Endothelial cell of umbilical vein (primary cell): ENCODE measurements around the gene CHP1. TPM values are rescaled to one million over a fixed set of nuclear protein-coding genes. Genes with fewer than 3 reads are reported as not detected.

ENCODE experiments used
- BruUV-seq: library from RNA; stranded (reverse); fragments of 400-500 nt; replicated peaks from 2 replicates; lab custom pipeline; 2021; lab: Mats Ljungman, UMichigan
- CTCF ChIA-PET: fragments of 300-600, 350-600 bp; sonication (Branson Sonifier 250); formaldehyde crosslinking; loops from one replicate; lab custom pipeline; 2021; ENCODE audit warnings: antibody characterized with exemption, inconsistent platforms; lab: Charles Lee
- POLR2A ChIA-PET: fragments of 300-600, 350-600 bp; sonication (Branson Sonifier 250); formaldehyde crosslinking; loops from one replicate; lab custom pipeline; 2021; ENCODE audit warnings: antibody characterized with exemption, inconsistent platforms; lab: Charles Lee
- DNase-seq: peaks from one replicate; pipeline ENCODE4 v3.0.0-alpha.2; 2011; ENCODE audit warnings: low read depth, low spot score
- FAIRE-seq: peaks from 2 replicates; lab custom pipeline; 2011; peaks lifted over from hg19 to GRCh38; lab: Jason Lieb, UNC
- H2AFZ ChIP-seq: 2 replicates; pipeline ENCODE4 v1.6.0; 2012; ENCODE audit warnings: low read depth, low read length, control low read depth, inconsistent platforms
- H3K27ac ChIP-seq: 2 replicates; pipeline ENCODE4 v1.5.1; 2011; ENCODE audit warnings: low read depth, mild to moderate bottlenecking, control low read depth, low read length, moderate library complexity; ENCODE audit not compliant: insufficient read depth
- H3K27me3 ChIP-seq, 2 experiments: 2 replicates each; pipeline versions ENCODE4 v1.6.0 to v1.6.1; 2011; ENCODE audit warnings: low read length in 2 of 2, mixed read lengths in 1 of 2; ENCODE audit not compliant: control insufficient read depth in 2 of 2, insufficient read depth in 2 of 2
- H3K36me3 ChIP-seq, 2 experiments: 2 replicates in 1 of 2; 3 replicates in 1 of 2; pipeline ENCODE4 v1.5.1; 2011; ENCODE audit warnings: low read length in 2 of 2, mild to moderate bottlenecking in 1 of 2, moderate library complexity in 1 of 2; ENCODE audit not compliant: control insufficient read depth in 2 of 2, insufficient read depth in 2 of 2; ENCODE audit errors: extremely low read depth in 1 of 2
- H3K4me1 ChIP-seq: 3 replicates; pipeline ENCODE4 v1.5.1; 2011; ENCODE audit warnings: mild to moderate bottlenecking, low read length; ENCODE audit not compliant: control insufficient read depth, insufficient read depth; ENCODE audit errors: extremely low read depth
- H3K4me2 ChIP-seq: 2 replicates; pipeline ENCODE4 v1.6.1; 2011; ENCODE audit warnings: low read length, control low read depth, mixed read lengths; ENCODE audit not compliant: insufficient read depth
- H3K4me3 ChIP-seq, 3 experiments: fragments of 200-600 bp in 1 of 3; sonication (generic), shearing (Covaris generic) in 1 of 3; replicated peaks in 1 of 3; 2 replicates each; pipeline ENCODE4 v1.5.1; 2011 to 2016; ENCODE audit warnings: control low read depth in 3 of 3, low read length in 3 of 3, mild to moderate bottlenecking in 2 of 3, inconsistent platforms in 1 of 3, low read depth in 1 of 3, moderate library complexity in 1 of 3; ENCODE audit not compliant: insufficient read depth in 1 of 3
- H3K79me2 ChIP-seq: 2 replicates; pipeline ENCODE4 v1.6.0; 2012; ENCODE audit warnings: low read length, inconsistent platforms; ENCODE audit not compliant: control insufficient read depth, insufficient read depth
- H3K9ac ChIP-seq: replicated peaks from 2 replicates; pipeline ENCODE3; 2011; ENCODE audit warnings: low read length, control low read depth; ENCODE audit not compliant: insufficient read depth; ENCODE audit errors: extremely low read depth
- H3K9me1 ChIP-seq: replicated peaks from 3 replicates; pipeline ENCODE4 v1.6.0; 2011; ENCODE audit warnings: mild to moderate bottlenecking, low read length; ENCODE audit not compliant: control insufficient read depth, insufficient read depth; ENCODE audit errors: extremely low read depth
- H3K9me3 ChIP-seq: replicated peaks from 2 replicates; pipeline ENCODE4 v1.5.1; 2012; ENCODE audit warnings: low read length, inconsistent platforms; ENCODE audit not compliant: control insufficient read depth, insufficient read depth
- H4K20me1 ChIP-seq: replicated peaks from 2 replicates; pipeline ENCODE3; 2011; ENCODE audit warnings: mild to moderate bottlenecking, low read length; ENCODE audit not compliant: control insufficient read depth, insufficient read depth; ENCODE audit errors: extremely low read depth
- CTCF ChIP-seq, 2 donors: IDR thresholded peaks; 1 replicate in 1 of 2; 2 replicates in 1 of 2; pipeline ENCODE4 v1.5.1; 2011; ENCODE audit warnings: low read length in 2 of 2, mild to moderate bottlenecking in 2 of 2, moderate library complexity in 2 of 2, control low read depth in 1 of 2, inconsistent platforms in 1 of 2, low read depth in 1 of 2; ENCODE audit not compliant: insufficient read depth in 1 of 2; ENCODE audit errors: extremely low read depth in 1 of 2
- EZH2 ChIP-seq: IDR thresholded peaks from 2 replicates; pipeline ENCODE4 v1.6.1; 2012; ENCODE audit warnings: borderline replicate concordance, low read depth, mild to moderate bottlenecking, moderate library complexity, low read length, inconsistent platforms; ENCODE audit not compliant: severe bottlenecking
- FOS ChIP-seq: IDR thresholded peaks from 2 replicates; pipeline ENCODE4 v1.6.1; 2011; ENCODE audit warnings: mild to moderate bottlenecking, low read length, moderate library complexity, borderline replicate concordance; ENCODE audit not compliant: insufficient read depth
- JUN ChIP-seq: IDR thresholded peaks from 2 replicates; pipeline ENCODE4 v1.6.1; 2011; ENCODE audit warnings: borderline replicate concordance, low read depth; ENCODE audit not compliant: insufficient read length, insufficient read depth
- MYC ChIP-seq: IDR thresholded peaks from one replicate; pipeline ENCODE4 v1.6.1; 2011; ENCODE audit warnings: mild to moderate bottlenecking, low read depth, low read length
- POLR2A ChIP-seq: IDR thresholded peaks from 2 replicates; pipeline ENCODE4 v1.6.1; 2012; ENCODE audit warnings: low read depth, mild to moderate bottlenecking, control low read depth, low read length
- POLR2AphosphoS5 ChIP-seq: IDR thresholded peaks from 2 replicates; pipeline ENCODE4 v1.6.1; 2012; ENCODE audit warnings: low read depth, mild to moderate bottlenecking, control low read depth, low read length, moderate library complexity; ENCODE audit not compliant: insufficient read depth
- dilution Hi-C: fragments of 300-500 bp; cut with MboI; formaldehyde crosslinking; loops from one replicate; pipeline ENCODE4 v1.15.0; 2019; ENCODE audit warnings: low sequenced_read_pairs; ENCODE audit not compliant: extremely low pct_ligation_motif_present
- intact Hi-C: fragments of 100-400 bp; cut with micrococcal nuclease; formaldehyde crosslinking; loops from one replicate; pipeline ENCODE4 v1.10.0; 2022
- polyA plus RNA-seq, 4 experiments: library from polyadenylated mRNA; depleted of rRNA in 3 of 4; stranded (reverse) in 3 of 4; unstranded in 1 of 4; fragments of >200 nt; gene quantifications; 2 replicates each; pipeline versions ENCODE4 v1.2.1 to v1.2.3, GENCODE V29; 2011 to 2012; ENCODE audit warnings: missing spikeins in 1 of 4
- total RNA-seq: library from RNA; stranded (reverse); gene quantifications from 2 replicates; pipeline ENCODE4 v1.2.3, GENCODE V29; 2021
- TF ChIP-seq, protein P1 (sequence below): IDR thresholded peaks from 2 replicates; pipeline ENCODE4 v1.6.1; 2011; ENCODE audit not compliant: insufficient read depth, insufficient read length

The CHP1 gene
- total and polyA plus RNA-seq, 2 donors (not counting 3 experiments of a cell fraction or from before 2014, with no cell fraction given): 49.1 to 96.2 TPM

DNA sequence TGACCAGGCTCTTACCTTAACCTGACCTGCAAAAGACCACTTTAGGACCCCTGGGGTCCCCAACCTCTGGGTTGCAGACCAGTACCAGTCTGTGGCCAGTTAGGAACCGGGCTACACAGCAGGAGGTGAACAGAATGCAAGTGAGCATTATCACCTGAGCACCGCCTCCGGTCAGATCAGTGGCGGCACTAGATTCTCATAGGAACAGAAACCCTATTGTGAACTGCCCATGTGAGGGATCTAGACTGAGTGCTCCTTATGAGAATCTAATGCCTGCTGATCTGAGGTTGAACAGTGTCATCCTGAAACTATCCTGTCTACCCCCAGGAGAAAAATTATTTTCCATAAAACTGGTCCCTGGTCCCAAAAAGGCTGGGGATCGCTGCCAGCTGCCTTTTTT lies 20.3 kb downstream of the CHP1 start:
- BruUV-seq: no TSS peak
- DNase-seq (no peak), FAIRE-seq (no peak)
- TF ChIP-seq FOS (no peak), CTCF (IDR thresholded peaks at IDR 0.05; ENCODE audit: extremely low read depth in 1 of 2, insufficient read depth in 1 of 2, low read depth in 1 of 2, low read length in 2 of 2) (no peak)
- no peak overlapping the region for H3K4me2 ChIP-seq
- H3K4me1 ChIP-seq: peaks cover 1% of the 10 kb centered on the region
- dilution Hi-C loops: no loop called here
- no peak overlapping the region for H2AFZ ChIP-seq
- H3K36me3 ChIP-seq: peaks cover 0 to 3% of the 10 kb centered on the region in 2 experiments
- no peaks in the 10 kb centered on the region for H3K9me3 ChIP-seq
- no peaks in the 10 kb centered on the region for H3K27me3 ChIP-seq
- POLR2A ChIA-PET: no interaction called here
- H3K9me1 ChIP-seq: no peaks in the 10 kb centered on the region
- no peaks in the 10 kb centered on the region for H3K79me2 ChIP-seq
- H3K27ac ChIP-seq: no peak overlapping the region
- H3K9ac ChIP-seq: no peak overlapping the region
- CTCF ChIA-PET: no interaction called here
- no peak overlapping the region for H3K4me3 ChIP-seq
- no peaks in the 10 kb centered on the region for H4K20me1 ChIP-seq
- intact Hi-C loops: no loop called here

GRCh38 chr15:41254560-41254959 lies 23.5 kb downstream of the CHP1 start:
- no peak overlapping the region for H3K27ac ChIP-seq
- DNase-seq: no peak
- intact Hi-C loops (no loop called here), dilution Hi-C loops (no loop called here)
- POLR2A ChIA-PET: no interaction called here
- TF ChIP-seq CTCF (IDR thresholded peaks at IDR 0.05; ENCODE audit: extremely low read depth in 1 of 2, insufficient read depth in 1 of 2, low read depth in 1 of 2, low read length in 2 of 2) (no peak), EZH2 (no peak), MYC (no peak), POLR2AphosphoS5 (no peak), POLR2A (no peak), JUN (no peak)
- TF ChIP-seq, protein P1, sequence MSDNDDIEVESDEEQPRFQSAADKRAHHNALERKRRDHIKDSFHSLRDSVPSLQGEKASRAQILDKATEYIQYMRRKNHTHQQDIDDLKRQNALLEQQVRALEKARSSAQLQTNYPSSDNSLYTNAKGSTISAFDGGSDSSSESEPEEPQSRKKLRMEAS: no peak
- no peaks in the 10 kb centered on the region for H3K9me1 ChIP-seq
- no peaks in the 10 kb centered on the region for H3K79me2 ChIP-seq
- no peaks in the 10 kb centered on the region for H3K9me3 ChIP-seq
- no peak overlapping the region for H3K4me3 ChIP-seq
- H2AFZ ChIP-seq: no peak overlapping the region
- no peak overlapping the region for H3K9ac ChIP-seq
- no peak overlapping the region for H3K4me2 ChIP-seq
- H3K4me1 ChIP-seq: peaks cover 6% of the 10 kb centered on the region
- no peak for FAIRE-seq
- CTCF ChIA-PET: interaction anchor here (1.4 kb wide), 1 partner anchor 24 kb away, joined by 3 read pairs; the partner anchor contains the start of genes CHP1 and EXD1
- BruUV-seq: no TSS peak
- H3K36me3 ChIP-seq: peaks cover 0 to 3% of the 10 kb centered on the region in 2 experiments
- no peaks in the 10 kb centered on the region for H4K20me1 ChIP-seq
- no peaks in the 10 kb centered on the region for H3K27me3 ChIP-seq
